Measurements from ENCODE around the gene IFIT1.

GRCh38 chr10:89379103-89379502, 13.3 kb upstream of the IFIT1 start:
- no peak for TF ChIP-seq CREB1 (IDR thresholded peaks at IDR 0.05; ENCODE audit: low read depth)
- TF ChIP-seq TAF1 (IDR thresholded peaks at IDR 0.05; ENCODE audit: low read depth) = no peak
- no peak for TF ChIP-seq FOXM1 (IDR thresholded peaks at IDR 0.05; ENCODE audit: borderline replicate concordance, low read depth)
- no peak for TF ChIP-seq REST (IDR thresholded peaks at IDR 0.05; ENCODE audit: low read depth)
- no peak for TF ChIP-seq RAD21 (IDR thresholded peaks at IDR 0.05; ENCODE audit: low read depth)
- no peak for TF ChIP-seq EGR1 (IDR thresholded peaks at IDR 0.05)
- TF ChIP-seq EP300 (IDR thresholded peaks at IDR 0.05; ENCODE audit: borderline replicate concordance) = no peak
- TF ChIP-seq YY1 (IDR thresholded peaks at IDR 0.05; ENCODE audit: low read depth) = no peak
